Calu3 (cell line): Measurements from ENCODE around the gene LOXL3. TPM values are rescaled to one million over a fixed set of nuclear protein-coding genes. Genes with fewer than 3 reads are reported as not detected.

ENCODE experiments used
- BruUV-seq: library from RNA; stranded (reverse); fragments of 400-500 nt; replicated peaks from 2 replicates; lab custom pipeline; 2021; lab: Mats Ljungman, UMichigan
- CTCF ChIA-PET: fragments of 300-600 bp; sonication (Branson Sonifier 250); formaldehyde crosslinking; loops from one replicate; lab custom pipeline; 2022; ENCODE audit warnings: antibody characterized with exemption; lab: Charles Lee
- DNase-seq: peaks from one replicate; pipeline ENCODE4 v3.0.0; 2022
- H3K27ac Mint-ChIP-seq: one replicate; pipeline ENCODE4 v1.8.0; 2022; ENCODE audit warnings: mixed read lengths; ENCODE audit not compliant: unreplicated experiment
- H3K27me3 Mint-ChIP-seq: one replicate; pipeline ENCODE4 v1.8.0; 2022; ENCODE audit warnings: mixed read lengths; ENCODE audit not compliant: unreplicated experiment
- H3K36me3 Mint-ChIP-seq: one replicate; pipeline ENCODE4 v1.8.0; 2022; ENCODE audit warnings: mild to moderate bottlenecking, moderate library complexity, mixed read lengths; ENCODE audit not compliant: insufficient read depth, unreplicated experiment
- H3K4me1 Mint-ChIP-seq: one replicate; pipeline ENCODE4 v1.8.0; 2022; ENCODE audit warnings: mild to moderate bottlenecking, low read depth, mixed read lengths; ENCODE audit not compliant: unreplicated experiment
- H3K4me3 Mint-ChIP-seq: one replicate; pipeline ENCODE4 v1.8.0; 2022; ENCODE audit warnings: mild to moderate bottlenecking, low read depth, moderate library complexity, mixed read lengths; ENCODE audit not compliant: unreplicated experiment
- H3K9me3 Mint-ChIP-seq: one replicate; pipeline ENCODE4 v1.8.0; 2022; ENCODE audit warnings: low read depth, mixed read lengths; ENCODE audit not compliant: unreplicated experiment
- CTCF ChIP-seq: fragments of 200-600 bp; IDR thresholded peaks from one replicate; pipeline ENCODE4 v1.8.0; 2022; ENCODE audit warnings: antibody characterized with exemption; ENCODE audit not compliant: unreplicated experiment
- intact Hi-C: fragments of 100-400 bp; cut with micrococcal nuclease; formaldehyde crosslinking; loops from one replicate; pipeline ENCODE4 v1.10.0; 2022; ENCODE audit not compliant: unreplicated experiment
- total RNA-seq: library from RNA; stranded (reverse); gene quantifications from 2 replicates; pipeline ENCODE4 v1.2.3, GENCODE V29; 2022

Gene LOXL3
- total RNA-seq, 1 experiment from 2014 or later, result 1.2 TPM

GRCh38 chr2:74515981-74516633 is 37.6 kb downstream of the LOXL3 start:
- Mint-ChIP-seq H3K4me1 (no peaks in the 10 kb centered on the region), H3K36me3 (peaks cover 8% of the 10 kb centered on the region), H3K9me3 (no peaks in the 10 kb centered on the region), H3K4me3 (no peak overlapping the region), H3K27me3 (peaks cover 92% of the 10 kb centered on the region), H3K27ac (no peak overlapping the region)
- CTCF ChIA-PET, result no interaction called here
- intact Hi-C loops, result no loop called here
- no peak for TF ChIP-seq CTCF
- no peak for DNase-seq
- no TSS peak for BruUV-seq

GRCh38 chr2:74515271-74515980 is 38.3 kb downstream of the LOXL3 start:
- Mint-ChIP-seq H3K27ac (no peak overlapping the region), H3K36me3 (peaks cover 8% of the 10 kb centered on the region), H3K27me3 (peaks cover 92% of the 10 kb centered on the region), H3K4me1 (no peaks in the 10 kb centered on the region), H3K9me3 (no peaks in the 10 kb centered on the region), H3K4me3 (no peak overlapping the region)
- DNase-seq, result no peak
- BruUV-seq, result no TSS peak
- intact Hi-C loops, result no loop called here
- CTCF ChIA-PET, result no interaction called here
- TF ChIP-seq CTCF, result no peak

GRCh38 chr2:74514368-74515270 is 39.1 kb downstream of the LOXL3 start, which contains the start of gene TLX2:
Gene TLX2 (plus strand): TSS chr2:74514450. CDS start chr2:74514807, 357 bp downstream.
- no TSS peak for BruUV-seq
- CTCF ChIA-PET, result interaction anchor here (0.6 to 1.0 kb wide), 2 partner anchors 14 to 16 kb away, joined by 3 to 5 read pairs; no protein-coding TSS in a partner anchor
- Mint-ChIP-seq H3K9me3 (no peaks in the 10 kb centered on the region), H3K27me3 (peaks cover 92% of the 10 kb centered on the region), H3K36me3 (peaks cover 8% of the 10 kb centered on the region), H3K27ac (no peak within 1 kb of the TSS), H3K4me1 (no peaks in the 10 kb centered on the region), H3K4me3 (peak within 1 kb of the TSS; percentile 26)
- intact Hi-C loops, result no loop called here
- DNase-seq, result no peak
- no peak for TF ChIP-seq CTCF
